Keratinocyte (primary cell): ENCODE measurements around the gene ZNF516.

Experiments used
- CTCF ChIP-seq, 3 experiments: IDR thresholded peaks in 1 of 3; conservative IDR thresholded peaks in 1 of 3; optimal IDR thresholded peaks in 1 of 3; 2 replicates in 2 of 3; 3 replicates in 1 of 3; pipeline versions ENCODE3 to v1.5.1; 2011; ENCODE audit warnings: low read length in 3 of 3, mild to moderate bottlenecking in 3 of 3, moderate library complexity in 2 of 3, control low read depth in 1 of 3, inconsistent platforms in 1 of 3; ENCODE audit not compliant: insufficient read depth in 2 of 3; ENCODE audit errors: extremely low read depth in 1 of 3
- EZH2 ChIP-seq: IDR thresholded peaks from one replicate; pipeline ENCODE4 v1.6.1; 2012; ENCODE audit warnings: inconsistent platforms, mild to moderate bottlenecking, low read length, moderate library complexity

GRCh38 chr18:76441002-76441667 lies 53.9 kb downstream of the ZNF516 start:
- TF ChIP-seq CTCF (optimal IDR thresholded peaks at IDR 0.05 in 1 of 3, IDR thresholded peaks at IDR 0.05 in 1 of 3, conservative IDR thresholded peaks at IDR 0.05 in 1 of 3; ENCODE audit: extremely low read depth in 1 of 3, insufficient read depth in 2 of 3, low read length in 3 of 3) (no peak), EZH2 (no peak)
